MCF 10A (cell line): Measurements from ENCODE around the gene SOX6. TPM values are rescaled to one million over a fixed set of nuclear protein-coding genes. Genes with fewer than 3 reads are reported as not detected.
A peak's percentile ranks its signal among the peaks of the same experiment; 100 is the strongest.

Source experiments
- BruUV-seq: library from RNA; stranded (reverse); fragments of 400-500 nt; replicated peaks from 2 replicates; lab custom pipeline; 2021; lab: Mats Ljungman, UMichigan
- CTCF ChIA-PET: fragments of 300-600 bp; sonication (Branson Sonifier 250); formaldehyde crosslinking; extraction: SDS; loops from one replicate; lab custom pipeline; 2021; ENCODE audit warnings: antibody characterized with exemption, inconsistent platforms; lab: Yijun Ruan, JAX
- POLR2A ChIA-PET: fragments of 300-600, 350-650 bp; sonication (Branson Sonifier 250); formaldehyde crosslinking; extraction: SDS; loops from one replicate; lab custom pipeline; 2020; ENCODE audit warnings: antibody characterized with exemption, inconsistent platforms; lab: Yijun Ruan, JAX
- DNase-seq: peaks from one replicate; pipeline ENCODE4 v3.0.0-alpha.2; 2018; ENCODE audit not compliant: unreplicated experiment
- H3K27ac Mint-ChIP-seq: one replicate; pipeline ENCODE4 v1.8.0; 2022; ENCODE audit warnings: mild to moderate bottlenecking, low read depth, mixed read lengths; ENCODE audit not compliant: unreplicated experiment
- H3K27me3 Mint-ChIP-seq: one replicate; pipeline ENCODE4 v1.8.0; 2022; ENCODE audit warnings: mixed read lengths; ENCODE audit not compliant: insufficient read depth, unreplicated experiment
- H3K36me3 Mint-ChIP-seq: one replicate; pipeline ENCODE4 v1.8.0; 2022; ENCODE audit warnings: mild to moderate bottlenecking, moderate library complexity, mixed read lengths; ENCODE audit not compliant: insufficient read depth, unreplicated experiment
- H3K4me1 Mint-ChIP-seq: one replicate; pipeline ENCODE4 v1.8.0; 2022; ENCODE audit warnings: mixed read lengths; ENCODE audit not compliant: insufficient read depth, unreplicated experiment
- H3K4me3 Mint-ChIP-seq: one replicate; pipeline ENCODE4 v1.8.0; 2022; ENCODE audit warnings: mild to moderate bottlenecking, moderate library complexity, mixed read lengths; ENCODE audit not compliant: unreplicated experiment
- H3K9me3 Mint-ChIP-seq: one replicate; pipeline ENCODE4 v1.8.0; 2022; ENCODE audit warnings: mixed read lengths; ENCODE audit not compliant: unreplicated experiment
- CTCF ChIP-seq: fragments of 200-600 bp; IDR thresholded peaks from one replicate; pipeline ENCODE4 v1.8.0; 2022; ENCODE audit warnings: antibody characterized with exemption, mild to moderate bottlenecking; ENCODE audit not compliant: unreplicated experiment
- intact Hi-C: fragments of 100-400 bp; cut with micrococcal nuclease; formaldehyde crosslinking; loops from 2 replicates; pipeline ENCODE4 v1.14.1; 2022
- total RNA-seq: library from RNA; stranded (reverse); gene quantifications from 2 replicates; pipeline ENCODE4 v1.2.3, GENCODE V29; 2022

The SOX6 gene
- total RNA-seq, 1 experiment from 2014 or later, result 6.4 TPM

DNA sequence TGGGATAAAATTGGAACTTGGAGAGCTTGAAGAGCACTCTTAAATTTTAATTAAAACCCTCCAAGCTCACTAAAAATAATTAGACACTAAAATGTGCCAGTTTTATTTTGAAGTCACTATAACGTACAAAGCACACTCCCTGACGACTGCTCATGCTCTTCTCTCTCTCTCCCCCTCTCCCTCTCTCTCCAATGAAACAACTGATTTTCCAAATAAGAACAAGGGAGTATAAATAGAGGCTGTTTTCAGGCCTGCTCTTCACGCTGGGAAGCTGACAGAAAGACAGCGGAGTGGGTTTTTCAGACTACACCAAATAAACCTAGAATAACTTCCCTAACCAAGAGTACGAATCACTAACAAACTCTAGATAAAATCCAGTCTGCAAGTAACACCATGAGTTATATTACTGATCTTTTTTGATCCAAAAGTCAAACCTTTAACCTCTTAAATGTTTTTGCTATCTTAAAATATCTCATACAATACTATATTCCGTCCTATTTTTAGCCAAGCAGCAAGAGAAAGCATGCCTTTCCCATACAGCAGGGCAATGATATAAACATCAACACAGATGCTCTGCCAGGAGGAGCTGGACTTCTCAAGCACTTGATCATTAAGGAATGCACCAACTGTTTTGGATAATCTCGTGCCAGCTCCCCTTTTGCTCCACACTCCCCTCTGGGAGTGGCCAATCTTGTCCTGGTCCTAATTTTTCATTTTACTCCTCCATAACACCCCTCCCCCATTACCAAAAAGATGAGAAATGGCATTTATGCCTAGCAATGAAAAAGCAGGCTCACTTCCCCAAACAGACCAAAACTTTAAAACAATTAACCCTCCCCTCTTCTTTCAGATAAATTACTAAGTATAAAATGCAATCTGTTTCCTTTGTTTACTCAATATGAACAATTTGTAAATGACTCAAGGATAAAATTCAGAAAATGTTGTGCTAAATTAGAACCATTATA, 116.9 kb downstream of the SOX6 start:
- H3K27ac Mint-ChIP-seq, result no peak overlapping the region
- H3K4me3 Mint-ChIP-seq, result no peak overlapping the region
- no TSS peak for BruUV-seq
- POLR2A ChIA-PET, result no interaction called here
- H3K36me3 Mint-ChIP-seq, result no peaks in the 10 kb centered on the region
- intact Hi-C loops, result no loop called here
- H3K27me3 Mint-ChIP-seq, result no peaks in the 10 kb centered on the region
- TF ChIP-seq CTCF, result no peak
- H3K4me1 Mint-ChIP-seq, result no peaks in the 10 kb centered on the region
- CTCF ChIA-PET, result no interaction called here
- no peak for DNase-seq
- no peaks in the 10 kb centered on the region for H3K9me3 Mint-ChIP-seq

- Mint-ChIP-seq H3K27me3 (no peaks in the 10 kb centered on the region), H3K36me3 (no peaks in the 10 kb centered on the region), H3K27ac (no peak overlapping the region), H3K4me3 (no peak overlapping the region), H3K4me1 (peaks cover 6% of the 10 kb centered on the region), H3K9me3 (no peaks in the 10 kb centered on the region)
- POLR2A ChIA-PET, result interaction anchor here (0.7 kb wide), 1 partner anchor 18 kb away, joined by 3 read pairs; no protein-coding TSS in a partner anchor
- no TSS peak for BruUV-seq
- CTCF ChIA-PET, result no interaction called here
- no peak for TF ChIP-seq CTCF
- intact Hi-C loops, result no loop called here
- DNase-seq, result peak; percentile 63
Observed at GRCh38 chr11:16226245-16226644, 130.1 kb downstream of the SOX6 start.

DNA sequence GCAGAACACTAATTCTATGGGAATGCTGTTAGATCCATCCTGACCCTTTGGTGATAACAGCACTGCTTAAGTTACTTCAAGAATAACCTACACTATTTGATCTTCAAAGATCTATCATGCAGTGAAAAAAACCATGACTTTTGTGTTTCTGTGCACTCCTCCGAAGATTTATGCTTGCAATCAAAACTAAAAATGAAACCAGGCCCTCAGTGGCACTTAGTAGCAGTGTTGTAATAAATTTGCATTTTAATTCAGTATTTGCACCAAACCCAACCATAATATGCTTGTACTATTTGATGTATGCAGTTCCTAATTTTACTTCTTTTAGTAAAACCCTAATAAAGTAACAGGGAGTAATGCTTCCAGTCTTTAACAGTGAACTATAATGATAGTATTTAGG, 130.7 kb downstream of the SOX6 start:
- no peak for TF ChIP-seq CTCF
- Mint-ChIP-seq H3K9me3 (no peaks in the 10 kb centered on the region), H3K27me3 (no peaks in the 10 kb centered on the region), H3K27ac (no peak overlapping the region), H3K36me3 (no peaks in the 10 kb centered on the region), H3K4me3 (no peak overlapping the region), H3K4me1 (peaks cover 6% of the 10 kb centered on the region)
- POLR2A ChIA-PET, result interaction anchor here (0.7 to 0.8 kb wide), 2 partner anchors 19 to 406 kb away, joined by 3 read pairs; no protein-coding TSS in a partner anchor
- intact Hi-C loops, result no loop called here
- CTCF ChIA-PET, result interaction anchor here (1.2 kb wide), 1 partner anchor 17 kb away, joined by 3 read pairs; no protein-coding TSS in a partner anchor
- DNase-seq, result no peak
- no TSS peak for BruUV-seq

DNA sequence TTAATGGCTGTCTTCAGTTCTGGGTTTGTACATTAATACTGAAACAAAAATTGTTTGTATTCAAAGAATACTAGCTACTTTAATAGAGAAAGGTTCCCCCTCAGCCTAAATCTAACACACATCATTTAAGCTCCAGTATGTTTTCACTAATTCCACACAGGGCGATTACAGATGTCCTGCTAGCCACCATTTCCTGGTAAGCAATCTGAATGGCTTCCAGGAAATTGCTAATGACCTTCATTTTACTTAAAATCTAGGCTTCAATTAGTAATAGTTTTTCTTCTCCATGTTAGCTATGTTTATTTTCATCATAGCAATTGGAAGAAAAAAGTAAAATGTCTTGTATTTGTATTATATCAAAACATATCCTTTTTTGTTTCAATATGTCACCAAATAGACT, 132.8 kb downstream of the SOX6 start:
- intact Hi-C loops, result no loop called here
- H3K4me3 Mint-ChIP-seq, result no peak overlapping the region
- no peaks in the 10 kb centered on the region for H3K36me3 Mint-ChIP-seq
- ChIA-PET CTCF (interaction anchor here (0.6 kb wide), 1 partner anchor 575 kb away, joined by 3 read pairs; no protein-coding TSS in a partner anchor), POLR2A (no interaction called here)
- BruUV-seq, result no TSS peak
- no peaks in the 10 kb centered on the region for H3K9me3 Mint-ChIP-seq
- H3K27ac Mint-ChIP-seq, result no peak overlapping the region
- H3K27me3 Mint-ChIP-seq, result no peaks in the 10 kb centered on the region
- H3K4me1 Mint-ChIP-seq, result peaks cover 6% of the 10 kb centered on the region
- no peak for DNase-seq
- TF ChIP-seq CTCF, result no peak
